Activated T-cell treated with anti-CD3 and anti-CD28 coated beads for 48 hours (primary cell): ENCODE results near the gene CYP4F8.
"Not testable (repeated sequence)": the region's sequence is repeated elsewhere in the genome, so short reads cannot be mapped to it uniquely, and the experiment has no call there.

Experiments used
- DNase-seq: peaks from one replicate; pipeline ENCODE4 v3.0.0-alpha.2; 2020; ENCODE audit warnings: low read depth

The CYP4F8 gene

GRCh38 chr19:15644816-15645215, 29.8 kb downstream of the CYP4F8 start:
- no peak for DNase-seq

DNA sequence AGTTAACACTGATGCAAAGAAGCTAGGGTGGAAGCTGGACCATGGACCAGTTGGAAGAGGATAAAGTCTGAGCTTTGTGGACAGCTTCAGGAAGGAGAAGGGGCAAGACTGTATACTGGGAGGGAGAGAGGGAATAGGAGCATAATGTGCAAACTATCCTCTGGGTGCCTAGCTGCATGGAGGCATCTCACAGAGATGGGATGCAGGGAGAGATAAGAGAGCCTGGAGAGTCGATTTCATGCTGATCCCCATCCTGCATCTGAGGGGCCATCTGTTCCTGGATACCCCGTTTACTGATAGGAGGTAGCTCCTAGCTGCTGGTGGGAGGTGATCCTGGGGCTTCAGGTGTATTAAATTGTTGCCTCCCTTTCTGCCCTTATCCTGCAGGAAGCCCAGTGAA, 34.5 kb downstream of the CYP4F8 start:
- no peak for DNase-seq

- DNase-seq: not testable (repeated sequence)
Measured at GRCh38 chr19:15650123-15650522, 35.1 kb downstream of the CYP4F8 start.

- no peak for DNase-seq
Measured at GRCh38 chr19:15651791-15652190, 36.8 kb downstream of the CYP4F8 start.

DNA sequence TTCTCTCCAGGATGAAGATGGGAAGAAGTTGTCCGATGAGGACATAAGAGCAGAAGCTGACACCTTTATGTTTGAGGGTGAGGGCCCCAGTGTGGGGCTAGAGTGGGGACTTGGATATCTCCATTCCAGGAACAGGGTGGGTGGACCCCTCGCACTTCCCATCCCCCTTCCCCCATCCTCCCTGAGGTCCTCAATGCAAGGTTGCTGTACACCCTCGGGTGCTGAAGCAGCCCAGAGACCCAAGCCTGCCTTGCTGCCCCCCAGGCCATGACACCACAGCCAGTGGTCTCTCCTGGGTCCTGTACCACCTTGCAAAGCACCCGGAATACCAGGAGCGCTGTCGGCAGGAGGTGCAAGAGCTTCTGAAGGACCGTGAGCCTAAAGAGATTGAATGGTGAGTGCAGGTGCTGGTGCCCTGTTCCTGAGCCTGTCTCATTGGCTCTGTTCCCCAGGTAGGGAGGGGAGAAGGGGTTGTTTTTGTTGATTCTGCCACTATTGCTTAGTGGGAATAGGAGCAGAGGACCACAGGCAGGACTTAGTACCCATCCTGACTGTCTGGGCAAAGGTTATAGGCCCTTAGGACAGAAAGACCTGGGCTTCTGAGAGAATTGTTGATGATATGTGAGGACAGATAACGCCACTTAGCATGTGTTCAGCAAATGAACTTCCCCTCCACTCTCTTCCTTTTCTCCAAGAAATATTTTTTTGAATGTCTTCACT, 37.7 kb downstream of the CYP4F8 start:
- no peak for DNase-seq

- DNase-seq: no peak
Measured at GRCh38 chr19:15656467-15656866, 41.4 kb downstream of the CYP4F8 start.

DNA sequence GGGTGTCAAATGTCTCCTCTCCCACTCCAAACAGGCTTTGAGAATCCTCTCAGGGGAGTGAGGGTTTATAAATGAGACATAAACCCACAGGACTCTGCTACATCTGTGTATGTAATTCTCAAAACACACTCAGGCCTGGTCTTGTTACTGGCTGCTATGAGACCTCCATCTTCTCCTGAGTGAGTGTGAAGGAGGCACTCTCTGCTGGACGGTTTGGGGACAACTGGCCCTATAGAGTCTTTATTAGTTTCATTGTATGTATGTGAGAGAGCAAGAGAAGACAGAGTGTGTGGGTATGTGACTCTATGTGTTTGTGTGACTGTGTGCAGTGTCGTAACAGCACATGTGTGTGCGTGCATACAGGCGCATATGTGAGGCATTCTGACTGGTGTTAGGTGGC, 48.2 kb downstream of the CYP4F8 start:
- no peak for DNase-seq

DNA sequence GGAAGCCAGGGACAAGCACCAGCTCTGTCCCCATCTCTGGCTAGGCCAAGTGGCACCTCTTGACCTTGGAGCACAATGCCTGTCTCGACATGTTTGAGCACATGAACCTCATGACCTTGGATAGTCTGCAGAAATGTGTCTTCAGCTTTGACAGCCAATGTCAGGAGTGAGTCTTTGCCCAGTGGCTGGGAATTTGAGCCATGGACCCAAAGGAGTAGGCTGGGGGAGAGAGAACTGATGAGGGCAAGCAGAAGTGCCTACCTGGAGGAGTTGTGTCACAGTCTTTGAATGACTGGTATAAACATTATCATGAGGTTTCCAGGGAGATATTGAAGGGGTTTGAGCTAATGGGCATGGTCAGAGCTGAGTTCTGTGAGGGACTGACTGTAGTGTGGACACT, 51.2 kb downstream of the CYP4F8 start:
- DNase-seq: no peak

DNA sequence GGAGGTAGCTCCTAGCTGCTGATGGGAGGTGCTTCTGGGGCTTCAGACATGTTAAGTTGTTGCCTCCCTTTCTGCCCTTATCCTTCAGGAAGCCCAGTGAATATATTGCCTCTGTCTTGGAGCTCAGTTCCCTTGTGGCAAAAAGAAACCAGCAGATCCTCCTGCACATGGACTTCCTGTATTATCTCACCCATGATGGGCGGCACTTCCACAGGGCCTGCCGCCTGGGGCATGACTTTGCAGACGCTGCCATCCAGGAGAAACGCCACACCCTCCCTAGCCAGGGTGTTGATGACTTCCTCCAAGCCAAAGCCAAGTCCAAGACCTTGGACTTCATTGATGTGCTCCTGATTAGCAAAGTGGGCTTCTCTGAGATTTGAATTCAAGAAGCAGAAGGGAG, 51.9 kb downstream of the CYP4F8 start:
- no peak for DNase-seq

GRCh38 chr19:15669440-15669839, 54.4 kb downstream of the CYP4F8 start:
- no peak for DNase-seq

GRCh38 chr19:15669891-15670290, 54.9 kb downstream of the CYP4F8 start:
- no peak for DNase-seq

DNA sequence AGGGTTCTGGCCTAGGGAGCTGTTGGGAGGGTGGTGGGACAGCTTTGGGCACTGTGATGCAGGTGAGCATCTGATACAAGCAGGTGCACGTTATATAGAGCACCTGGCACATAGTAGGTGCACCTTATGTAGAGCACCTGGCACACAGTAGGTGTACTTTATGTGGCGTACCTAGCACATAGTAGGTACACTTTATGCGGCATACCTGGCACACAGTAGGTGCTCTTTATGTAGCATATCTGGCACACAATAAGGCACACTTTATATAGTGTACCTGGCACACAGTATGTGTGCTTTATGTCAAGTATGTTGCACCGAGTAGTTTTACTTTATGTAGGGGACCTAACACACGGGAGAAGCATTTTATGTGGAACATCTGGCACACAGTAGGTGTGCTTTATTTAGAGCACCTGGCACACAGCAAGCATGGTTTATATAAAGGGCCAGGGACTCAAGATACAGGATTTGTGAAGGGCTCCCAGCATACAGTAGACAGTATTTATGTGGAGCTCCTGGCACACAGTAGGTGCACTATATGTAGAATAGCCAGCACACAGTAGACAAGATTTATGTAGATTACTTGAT, 56.3 kb downstream of the CYP4F8 start:
- DNase-seq: no peak

- DNase-seq: no peak
Measured at GRCh38 chr19:15671891-15672579, 57.0 kb downstream of the CYP4F8 start.

DNA sequence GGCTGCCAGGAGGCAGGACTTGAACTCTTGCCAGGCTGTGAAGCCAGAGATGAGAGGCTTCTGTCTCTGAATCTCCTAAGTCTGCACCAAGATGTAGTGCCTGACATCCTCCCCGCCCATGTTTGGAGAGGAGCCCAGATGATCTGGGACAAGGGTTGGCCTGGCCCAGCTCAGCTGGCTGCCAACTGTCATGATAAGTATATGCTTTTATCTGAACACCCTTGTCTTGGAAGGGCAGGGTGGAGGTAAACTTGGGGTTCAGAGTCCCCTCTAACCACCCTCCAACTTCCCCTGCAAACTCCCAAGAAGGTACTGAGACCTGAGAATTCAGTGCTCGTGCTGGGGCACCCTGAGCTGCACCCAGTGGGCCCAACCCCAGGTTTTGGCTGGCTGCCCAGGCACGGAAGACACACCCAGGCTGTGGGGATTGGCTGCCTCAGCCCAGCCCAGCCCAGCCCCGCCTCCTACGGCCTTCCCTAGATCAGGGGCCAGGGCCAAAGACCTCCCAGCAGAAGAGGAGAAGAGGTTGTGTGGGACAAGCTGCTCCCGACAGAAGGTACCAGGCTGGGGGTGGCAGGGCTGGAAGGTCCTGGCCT, 57.7 kb downstream of the CYP4F8 start, which contains the start of gene CYP4F12:
TSS of gene CYP4F12 (plus strand) at position 508 of the 596 bp plus-strand sequence. CDS start 443 bp downstream, outside the sequence.
- DNase-seq: no peak

DNA sequence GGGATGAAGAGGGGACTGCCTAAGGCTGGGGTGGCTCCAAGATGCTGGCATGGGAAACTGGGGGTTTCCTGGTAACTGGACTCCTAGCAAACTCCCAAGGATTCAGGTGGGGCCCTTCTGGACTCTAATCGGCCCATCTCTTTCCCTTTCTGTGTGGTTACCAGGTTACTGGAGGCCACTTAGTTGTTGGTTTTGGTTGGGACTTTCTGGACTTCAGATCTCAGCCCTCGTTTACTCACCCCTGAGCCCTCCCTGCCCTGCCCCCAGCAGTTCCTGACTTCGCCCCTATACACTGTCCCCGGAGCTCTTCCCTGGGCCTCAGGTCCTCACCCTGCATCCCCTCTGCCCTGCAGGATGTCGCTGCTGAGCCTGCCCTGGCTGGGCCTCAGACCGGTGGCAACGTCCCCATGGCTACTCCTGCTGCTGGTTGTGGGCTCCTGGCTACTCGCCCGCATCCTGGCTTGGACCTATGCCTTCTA, 58.2 kb downstream of the CYP4F8 start:
- DNase-seq: no peak

DNA sequence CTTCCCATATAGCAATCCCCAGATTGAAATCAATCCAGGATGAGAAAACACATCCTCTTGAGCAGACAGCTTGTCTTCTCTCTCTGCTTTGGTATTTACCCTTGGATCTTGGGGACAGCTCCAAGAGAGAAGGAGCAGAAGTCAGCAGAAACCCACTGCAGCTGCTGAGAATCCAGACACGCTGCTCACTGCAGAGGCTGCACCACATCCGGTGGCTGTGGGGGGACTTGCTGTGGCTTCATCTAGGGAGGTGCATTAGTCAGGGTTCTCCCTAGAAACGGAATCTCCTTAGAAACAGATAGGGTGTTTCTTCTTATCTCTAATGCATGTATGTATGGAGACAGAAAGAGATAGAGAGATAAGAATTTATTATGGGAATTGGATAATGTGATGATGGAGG, 60.5 kb downstream of the CYP4F8 start:
- DNase-seq: no peak

- no peak for DNase-seq
Measured at GRCh38 chr19:15679089-15679488, 64.1 kb downstream of the CYP4F8 start.

GRCh38 chr19:15679865-15680264, 64.8 kb downstream of the CYP4F8 start:
- DNase-seq: not testable (repeated sequence)
